ENCODE data around the gene PLCD1. TPM values are rescaled to one million over a fixed set of nuclear protein-coding genes. Genes with fewer than 3 reads are reported as not detected.

The PLCD1 gene
- total and polyA plus RNA-seq, 2 of the 8 experiments (the other 6 are each of a cell fraction or from before 2014, with no cell fraction given) = 15.3 to 19.2 TPM

- H3K18ac ChIP-seq (ENCODE audit: extremely low read depth, low read length) = no peak overlapping the region
- no peak overlapping the region for H2AK5ac ChIP-seq (ENCODE audit: low read depth, low read length)
- 75% methylated on average over 6 of the region's 6 CpGs; no CpG with 5 or more reads in 1 of the 2 experiments for WGBS, 2 experiments (ENCODE audit: extremely low coverage in 1 of 2, insufficient coverage in 1 of 2, insufficient read length in 1 of 2, insufficient replicate concordance in 2 of 2, low coverage in 1 of 2, low lambda C conversion rate in 2 of 2, missing lambda C conversion rate in 1 of 2)
- H3K4me3 ChIP-seq (ENCODE audit: extremely low read depth in 1 of 4, insufficient read depth in 2 of 4, low read depth in 3 of 4, low read length in 4 of 4) = no peak overlapping the region
- H4K5ac ChIP-seq (ENCODE audit: insufficient read length, low read depth, low read length) = no peak overlapping the region
- H2BK15ac ChIP-seq (ENCODE audit: low read length) = no peak overlapping the region
- no peak overlapping the region for H2BK12ac ChIP-seq (ENCODE audit: low read depth, low read length)
- H3K4ac ChIP-seq (replicated peaks; ENCODE audit: insufficient read length, low read depth, low read length) = no peak overlapping the region
- H3K36me3 ChIP-seq (ENCODE audit: control insufficient read depth in 2 of 4, insufficient read depth in 4 of 4, low read length in 3 of 4) = peaks cover 0 to 7% (median 2%) of the 10 kb centered on the region in 4 experiments; a peak in 2 of 8 replicates
- H2AFZ ChIP-seq (ENCODE audit: low read length) = no peak overlapping the region
- no peak overlapping the region for H4K8ac ChIP-seq (ENCODE audit: extremely low read depth, insufficient read depth, low read length)
- no peak overlapping the region for H3K4me2 ChIP-seq (ENCODE audit: insufficient read depth in 1 of 2, low read depth in 2 of 2, low read length in 2 of 2)
- H3K27me3 ChIP-seq (replicated peaks in 1 of 4; ENCODE audit: control insufficient read depth in 3 of 4, extremely low read depth in 1 of 4, insufficient read depth in 3 of 4, low read length in 3 of 4) = no peaks in the 10 kb centered on the region
- H3K79me1 ChIP-seq (ENCODE audit: low read depth, low read length) = no peaks in the 10 kb centered on the region; the same call in 1 of the 2 replicates
- H2BK120ac ChIP-seq (replicated peaks; ENCODE audit: low read depth, low read length) = no peak overlapping the region
- FAIRE-seq (no peak), DNase-seq (ENCODE audit: low read depth in 1 of 2, low spot score in 2 of 2) (no peak)
- TF ChIP-seq NRF1 (IDR thresholded peaks at IDR 0.05; ENCODE audit: low read depth, low read length) = no peak
- no peak for TF ChIP-seq BRCA1 (IDR thresholded peaks at IDR 0.05; ENCODE audit: low read depth, low read length)
- no peak for TF ChIP-seq POU5F1 (IDR thresholded peaks at IDR 0.05; ENCODE audit: low read depth, low read length)
- no peak for TF ChIP-seq CBX8 (IDR thresholded peaks at IDR 0.05; ENCODE audit: borderline replicate concordance, low read depth, low read length)
- no peak for TF ChIP-seq GABPA (IDR thresholded peaks at IDR 0.05; ENCODE audit: borderline replicate concordance, insufficient read depth, low read length)
- no peak for TF ChIP-seq BACH1 (IDR thresholded peaks at IDR 0.05; ENCODE audit: low read length)
- no peak for TF ChIP-seq KDM1A (IDR thresholded peaks at IDR 0.05; ENCODE audit: borderline replicate concordance, low read length)
- peaks cover 0 to 2% of the 10 kb centered on the region in 2 experiments for H4K20me1 ChIP-seq (replicated peaks in 1 of 2; ENCODE audit: control insufficient read depth in 1 of 2, insufficient read depth in 2 of 2, low read length in 2 of 2)
- no peak overlapping the region for H2BK20ac ChIP-seq (ENCODE audit: low read length)
- ChIA-PET POLR2A (ENCODE audit: partially characterized antibody) (no interaction called here), CTCF (ENCODE audit: partially characterized antibody) (interaction anchor here (0.5 to 9.6 kb wide), 3 partner anchors 14 to 710 kb away, joined by 3 to 74 read pairs (median 8); no protein-coding TSS in a partner anchor)
- no peaks in the 10 kb centered on the region for H3K4me1 ChIP-seq (replicated peaks in 1 of 4; ENCODE audit: control insufficient read depth in 3 of 4, insufficient read depth in 4 of 4, low read length in 3 of 4)
- no peak overlapping the region for H3K9ac ChIP-seq (replicated peaks in 1 of 4; ENCODE audit: extremely low read depth in 1 of 4, low read depth in 3 of 4, low read length in 3 of 4)
- H3K56ac ChIP-seq (replicated peaks; ENCODE audit: insufficient read length, low read depth, low read length) = no peak overlapping the region
- no peak overlapping the region for H3K23ac ChIP-seq (ENCODE audit: insufficient read length)
- no peaks in the 10 kb centered on the region for H3K23me2 ChIP-seq (ENCODE audit: low read depth, low read length)
- H3K14ac ChIP-seq (ENCODE audit: insufficient read length) = no peak overlapping the region
- no peak overlapping the region for H4K91ac ChIP-seq (replicated peaks; ENCODE audit: insufficient read length, low read length)
- no peaks in the 10 kb centered on the region for H3K9me3 ChIP-seq (ENCODE audit: insufficient read depth in 2 of 2, low read depth in 1 of 2, low read length in 1 of 2)
- H3K27ac ChIP-seq (ENCODE audit: low read depth, low read length) = no peak overlapping the region
- H2BK5ac ChIP-seq (ENCODE audit: low read depth, low read length) = no peak overlapping the region
- no peaks in the 10 kb centered on the region for H3K79me2 ChIP-seq (ENCODE audit: control insufficient read depth in 1 of 2, insufficient read depth in 2 of 2, low read length in 2 of 2)
These were observed 12.5 kb downstream of the PLCD1 start for GRCh38 chr3:38016847-38017444.
